ENCODE results near the gene CHRNB4. TPM values are rescaled to one million over a fixed set of nuclear protein-coding genes. Genes with fewer than 3 reads are reported as not detected.

The CHRNB4 gene
- total RNA-seq, 1 experiment from 2014 or later = not detected

GRCh38 chr15:78599189-78599588 lies 41.8 kb downstream of the CHRNB4 start:
- no peak overlapping the region for H3K27ac Mint-ChIP-seq (ENCODE audit: unreplicated experiment)
- no TSS peak for BruUV-seq (replicated peaks)
- CTCF ChIA-PET = no interaction called here
- no peak for DNase-seq
- no peaks in the 10 kb centered on the region for H3K27me3 Mint-ChIP-seq (ENCODE audit: unreplicated experiment)
- no peak overlapping the region for H3K4me3 Mint-ChIP-seq (ENCODE audit: low read depth, unreplicated experiment)
- intact Hi-C loops (cut with micrococcal nuclease; ENCODE audit: unreplicated experiment) = no loop called here
- no peaks in the 10 kb centered on the region for H3K4me1 Mint-ChIP-seq (ENCODE audit: low read depth, unreplicated experiment)
- H3K36me3 Mint-ChIP-seq (ENCODE audit: insufficient read depth, unreplicated experiment) = no peaks in the 10 kb centered on the region
- TF ChIP-seq CTCF (IDR thresholded peaks at IDR 0.05; ENCODE audit: unreplicated experiment) = no peak
- H3K9me3 Mint-ChIP-seq (ENCODE audit: low read depth, unreplicated experiment) = no peaks in the 10 kb centered on the region

- no peak overlapping the region for H3K4me3 Mint-ChIP-seq (ENCODE audit: low read depth, unreplicated experiment)
- no peak for DNase-seq
- no TSS peak for BruUV-seq (replicated peaks)
- H3K9me3 Mint-ChIP-seq (ENCODE audit: low read depth, unreplicated experiment) = no peaks in the 10 kb centered on the region
- no peaks in the 10 kb centered on the region for H3K36me3 Mint-ChIP-seq (ENCODE audit: insufficient read depth, unreplicated experiment)
- no peaks in the 10 kb centered on the region for H3K27me3 Mint-ChIP-seq (ENCODE audit: unreplicated experiment)
- CTCF ChIA-PET = interaction anchor here (0.7 kb wide), 2 partner anchors 17 to 18 kb away, joined by 3 read pairs; no protein-coding TSS in a partner anchor
- no peak for TF ChIP-seq CTCF (IDR thresholded peaks at IDR 0.05; ENCODE audit: unreplicated experiment)
- no peaks in the 10 kb centered on the region for H3K4me1 Mint-ChIP-seq (ENCODE audit: low read depth, unreplicated experiment)
- no peak overlapping the region for H3K27ac Mint-ChIP-seq (ENCODE audit: unreplicated experiment)
- intact Hi-C loops (cut with micrococcal nuclease; ENCODE audit: unreplicated experiment) = no loop called here
These were observed 42.7 kb downstream of the CHRNB4 start for GRCh38 chr15:78598348-78598747.

- no peak for DNase-seq
- Mint-ChIP-seq H3K36me3 (ENCODE audit: insufficient read depth, unreplicated experiment) (no peaks in the 10 kb centered on the region), H3K4me1 (ENCODE audit: low read depth, unreplicated experiment) (no peaks in the 10 kb centered on the region), H3K27me3 (ENCODE audit: unreplicated experiment) (no peaks in the 10 kb centered on the region), H3K9me3 (ENCODE audit: low read depth, unreplicated experiment) (no peaks in the 10 kb centered on the region), H3K27ac (ENCODE audit: unreplicated experiment) (no peak overlapping the region), H3K4me3 (ENCODE audit: low read depth, unreplicated experiment) (no peak overlapping the region)
- no TSS peak for BruUV-seq (replicated peaks)
- CTCF ChIA-PET = no interaction called here
- intact Hi-C loops (cut with micrococcal nuclease; ENCODE audit: unreplicated experiment) = no loop called here
- no peak for TF ChIP-seq CTCF (IDR thresholded peaks at IDR 0.05; ENCODE audit: unreplicated experiment)
These were observed 43.4 kb downstream of the CHRNB4 start for GRCh38 chr15:78597583-78597982.

GRCh38 chr15:78574944-78575343 lies 66.1 kb downstream of the CHRNB4 start:
- Mint-ChIP-seq H3K36me3 (ENCODE audit: insufficient read depth, unreplicated experiment) (no peaks in the 10 kb centered on the region), H3K9me3 (ENCODE audit: low read depth, unreplicated experiment) (no peaks in the 10 kb centered on the region), H3K4me3 (ENCODE audit: low read depth, unreplicated experiment) (no peak overlapping the region), H3K4me1 (ENCODE audit: low read depth, unreplicated experiment) (no peaks in the 10 kb centered on the region), H3K27ac (ENCODE audit: unreplicated experiment) (no peak overlapping the region), H3K27me3 (ENCODE audit: unreplicated experiment) (no peaks in the 10 kb centered on the region)
- DNase-seq = no peak
- no TSS peak for BruUV-seq (replicated peaks)
- intact Hi-C loops (cut with micrococcal nuclease; ENCODE audit: unreplicated experiment) = no loop called here
- CTCF ChIA-PET = interaction anchor here (0.8 kb wide), 1 partner anchor 10 kb away, joined by 3 read pairs; the partner anchor contains the start of gene CHRNA5
- no peak for TF ChIP-seq CTCF (IDR thresholded peaks at IDR 0.05; ENCODE audit: unreplicated experiment)

Other genes with a start within 250 kb of the CHRNB4 start
- 83.2 and 84.5 TPM in 2 replicates for gene IREB2, start 203.0 kb downstream of the CHRNB4 start, total RNA-seq (2022)
- 11.6 and 15.7 TPM in 2 replicates for gene HYKK, start 133.6 kb downstream of the CHRNB4 start, total RNA-seq (2022)
- 358 and 376 TPM in 2 replicates for gene PSMA4, start 100.8 kb downstream of the CHRNB4 start, total RNA-seq (2022)
- 34.9 and 47.0 TPM in 2 replicates for gene CHRNA5, start 75.7 kb downstream of the CHRNB4 start, total RNA-seq (2022)
- gene CHRNA3, start 20.2 kb downstream of the CHRNB4 start, total RNA-seq (2022) = not detected in 2 replicates
- 1.3 and 1.4 TPM in 2 replicates for gene ADAMTS7, start 170.3 kb upstream of the CHRNB4 start, total RNA-seq (2022)
- gene MORF4L1, start 231.7 kb upstream of the CHRNB4 start, total RNA-seq (2022) = 324 and 335 TPM in 2 replicates

Data from Calu3 (cell line).